Subcutaneous adipose tissue (tissue), 4 donors: ENCODE measurements around the gene ARF3. TPM values are rescaled to one million over a fixed set of nuclear protein-coding genes. Genes with fewer than 3 reads are reported as not detected.

Experiments
- total RNA-seq, 4 donors: library from RNA; depleted of rRNA; stranded (reverse); fragments of >200 nt; gene quantifications; one replicate each; pipeline ENCODE4 v1.1.0, GENCODE V29; 2016
- TF ChIP-seq, protein P1 (sequence below): fragments of 450-650 bp; IDR thresholded peaks from one replicate; pipeline ENCODE4 v1.5.1; 2016; ENCODE audit warnings: low read depth, mild to moderate bottlenecking, control low read depth, antibody characterized with exemption, moderate library complexity

The ARF3 gene
- total RNA-seq, 4 donors from 2014 or later: 39.9 to 58.4 (median 48.5) TPM

DNA sequence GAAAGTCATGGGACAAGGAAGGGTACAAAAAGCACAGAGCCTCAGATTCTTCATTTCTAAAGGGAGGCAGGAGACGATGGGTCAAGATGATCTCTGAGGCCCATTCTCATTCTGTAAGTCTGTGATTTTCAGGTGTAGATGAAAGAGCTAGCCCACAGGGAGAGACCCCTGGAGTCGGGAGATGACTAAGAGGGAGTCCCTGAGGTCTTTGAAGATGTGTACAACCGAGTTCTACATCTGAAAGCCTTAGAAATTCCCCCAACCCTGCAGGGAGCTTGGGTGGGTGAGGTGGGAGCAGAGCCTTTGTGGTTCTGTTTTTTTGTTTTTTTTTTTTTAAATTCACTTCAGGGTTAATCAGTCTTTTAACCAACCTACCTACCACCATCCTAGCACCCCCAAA is 11.2 kb upstream of the ARF3 start:
- TF ChIP-seq, protein P1, sequence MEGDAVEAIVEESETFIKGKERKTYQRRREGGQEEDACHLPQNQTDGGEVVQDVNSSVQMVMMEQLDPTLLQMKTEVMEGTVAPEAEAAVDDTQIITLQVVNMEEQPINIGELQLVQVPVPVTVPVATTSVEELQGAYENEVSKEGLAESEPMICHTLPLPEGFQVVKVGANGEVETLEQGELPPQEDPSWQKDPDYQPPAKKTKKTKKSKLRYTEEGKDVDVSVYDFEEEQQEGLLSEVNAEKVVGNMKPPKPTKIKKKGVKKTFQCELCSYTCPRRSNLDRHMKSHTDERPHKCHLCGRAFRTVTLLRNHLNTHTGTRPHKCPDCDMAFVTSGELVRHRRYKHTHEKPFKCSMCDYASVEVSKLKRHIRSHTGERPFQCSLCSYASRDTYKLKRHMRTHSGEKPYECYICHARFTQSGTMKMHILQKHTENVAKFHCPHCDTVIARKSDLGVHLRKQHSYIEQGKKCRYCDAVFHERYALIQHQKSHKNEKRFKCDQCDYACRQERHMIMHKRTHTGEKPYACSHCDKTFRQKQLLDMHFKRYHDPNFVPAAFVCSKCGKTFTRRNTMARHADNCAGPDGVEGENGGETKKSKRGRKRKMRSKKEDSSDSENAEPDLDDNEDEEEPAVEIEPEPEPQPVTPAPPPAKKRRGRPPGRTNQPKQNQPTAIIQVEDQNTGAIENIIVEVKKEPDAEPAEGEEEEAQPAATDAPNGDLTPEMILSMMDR: no peak

DNA sequence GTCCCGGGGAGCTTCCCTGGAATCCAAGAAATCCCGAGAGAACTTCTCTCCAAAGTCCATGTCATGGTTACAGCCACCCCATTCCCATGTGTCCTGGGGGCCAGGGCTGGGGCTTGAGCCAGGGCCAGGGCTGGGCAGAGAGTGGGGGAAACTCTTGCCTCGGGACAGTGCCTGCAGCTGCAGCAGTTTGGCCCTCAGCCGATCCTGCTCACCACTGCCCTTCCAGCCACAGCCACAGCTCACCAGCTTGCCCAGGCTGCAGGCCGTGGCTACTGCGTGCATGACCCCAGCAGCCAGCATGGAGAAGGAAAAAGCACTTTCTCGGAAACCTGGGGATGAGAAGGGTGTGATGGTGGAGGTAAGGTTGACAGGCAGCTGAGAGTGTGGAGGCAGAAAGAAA is 10.7 kb upstream of the ARF3 start:
- TF ChIP-seq, protein P1: no peak

DNA sequence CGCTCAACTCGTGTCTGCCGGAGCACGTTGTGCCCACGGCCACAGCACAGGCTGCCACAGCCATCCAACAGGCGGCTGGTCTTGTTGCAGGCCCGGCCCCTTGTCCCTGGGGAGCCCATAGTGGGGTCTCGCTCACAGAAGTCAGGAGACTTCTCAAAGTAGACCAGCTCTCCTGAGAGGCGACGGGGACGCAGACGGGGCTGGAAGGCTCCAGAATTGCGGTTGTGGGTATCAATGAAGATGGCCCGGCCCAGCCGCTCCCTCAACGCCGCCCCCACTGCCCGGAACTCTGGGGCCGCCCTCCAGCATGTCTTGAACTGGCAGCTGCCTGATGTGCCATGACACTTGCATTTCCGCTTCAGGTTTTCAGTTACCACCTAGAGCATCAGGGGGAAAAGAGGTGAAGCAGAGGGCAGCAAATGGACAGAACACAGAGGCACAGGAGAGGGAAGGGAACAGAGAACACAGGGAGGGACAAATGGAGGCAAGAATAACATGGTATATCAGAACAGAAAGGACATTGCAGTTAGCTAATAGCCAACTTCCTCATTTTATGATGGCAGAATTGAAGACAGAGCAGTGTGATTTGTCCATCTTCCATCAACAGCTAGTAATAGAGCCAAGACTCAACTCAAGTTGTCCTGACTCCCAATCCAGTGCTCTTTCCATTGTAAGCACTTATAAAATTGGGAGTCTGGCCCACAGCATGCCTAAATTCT is 9.0 kb upstream of the ARF3 start:
- TF ChIP-seq, protein P1: no peak

DNA sequence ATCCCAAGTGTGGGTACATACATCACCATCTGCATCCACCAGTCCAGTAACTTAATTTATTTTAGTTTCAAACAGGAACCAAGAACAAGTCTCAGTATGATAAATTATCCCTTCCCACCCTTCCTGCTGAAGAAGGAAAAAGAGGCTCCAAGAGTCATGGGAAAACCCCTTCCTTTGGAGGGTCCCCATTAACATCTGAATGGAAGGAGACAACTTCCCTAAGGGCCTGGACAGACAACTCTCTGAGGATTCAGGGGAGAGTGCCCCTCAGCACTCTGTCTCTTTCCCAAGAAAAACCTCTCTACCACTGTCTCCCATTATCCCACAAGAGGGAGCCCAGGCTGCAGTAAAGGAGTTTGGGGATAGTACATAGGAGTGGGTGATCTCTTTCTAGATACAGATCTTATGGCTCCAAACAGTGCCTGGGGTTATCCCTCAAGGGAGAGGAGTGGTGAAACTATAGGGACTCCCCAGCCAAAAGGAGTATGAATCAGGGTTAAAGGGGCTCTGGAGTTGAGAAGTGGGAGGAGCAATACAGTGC is 8.1 kb upstream of the ARF3 start:
- TF ChIP-seq, protein P1: no peak

DNA sequence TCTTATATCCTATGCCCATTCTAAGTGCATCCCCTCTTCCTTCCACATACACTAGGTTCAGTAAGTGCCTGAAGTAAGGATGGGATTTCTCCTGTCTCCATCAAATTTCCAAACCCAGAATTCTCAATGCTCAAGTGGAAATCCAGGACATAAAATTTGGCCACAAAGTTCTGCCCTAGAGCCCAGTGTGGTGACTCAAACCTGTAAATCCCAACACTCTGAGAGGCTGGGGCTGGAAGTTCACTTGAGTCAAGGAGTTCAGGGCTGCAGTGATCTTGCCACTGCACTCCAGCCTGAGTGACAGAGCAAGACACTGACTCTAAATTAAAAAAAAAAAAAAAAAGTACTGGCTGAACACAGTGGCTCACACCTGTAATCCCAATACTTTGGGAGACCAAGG is 4.5 kb upstream of the ARF3 start:
- TF ChIP-seq, protein P1: no peak

DNA sequence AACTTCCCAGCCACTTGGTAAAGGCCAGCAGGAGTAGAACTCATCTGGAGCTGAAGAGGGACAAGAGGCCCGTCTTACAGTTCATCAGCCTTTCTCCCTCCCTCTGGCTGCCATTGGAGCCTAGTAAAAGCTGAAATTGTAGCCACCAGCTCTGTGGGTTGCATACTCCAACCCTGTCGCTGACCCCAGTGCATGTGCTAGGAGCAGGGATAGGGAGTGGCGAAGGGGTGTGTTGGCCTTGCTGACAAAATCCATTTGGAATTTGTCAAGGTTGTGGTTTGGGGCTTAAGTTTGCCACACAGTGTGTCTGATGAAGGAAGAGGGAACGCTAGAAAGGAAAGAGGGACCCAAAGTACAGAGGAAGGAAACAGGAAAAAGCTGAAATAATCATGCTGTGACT is 4.0 kb upstream of the ARF3 start:
- TF ChIP-seq, protein P1: no peak

DNA sequence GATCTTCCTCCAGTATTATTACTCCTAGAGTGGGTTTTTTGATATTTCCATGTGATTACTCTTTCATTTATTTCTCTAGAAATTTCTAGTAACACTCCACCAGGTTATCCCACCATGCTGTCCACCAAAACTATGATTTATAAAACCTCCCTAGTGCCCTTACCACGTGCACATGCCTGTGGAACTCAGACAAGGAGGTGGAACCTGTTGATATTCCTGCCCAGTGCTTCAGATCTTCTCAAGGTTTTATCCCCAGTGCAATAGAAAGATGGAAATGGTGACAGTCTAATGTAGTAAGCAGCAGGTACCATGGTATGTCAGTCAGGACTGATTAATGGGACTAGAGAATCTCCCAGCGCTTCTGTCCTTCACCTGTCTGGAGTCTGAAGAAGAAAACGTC is 3.5 kb upstream of the ARF3 start:
- TF ChIP-seq, protein P1: no peak
